SKM-1 treated with dmso at 0.1 percent for 144 hours (cell line): ENCODE data around the gene SORD.
A peak's percentile ranks its signal among the peaks of the same experiment; 100 is the strongest.

Experiments
- DNase-seq: peaks from one replicate; lab custom pipeline; 2025; ENCODE audit not compliant: unreplicated experiment; lab: John Stamatoyannopoulos, UW

The SORD gene

DNA sequence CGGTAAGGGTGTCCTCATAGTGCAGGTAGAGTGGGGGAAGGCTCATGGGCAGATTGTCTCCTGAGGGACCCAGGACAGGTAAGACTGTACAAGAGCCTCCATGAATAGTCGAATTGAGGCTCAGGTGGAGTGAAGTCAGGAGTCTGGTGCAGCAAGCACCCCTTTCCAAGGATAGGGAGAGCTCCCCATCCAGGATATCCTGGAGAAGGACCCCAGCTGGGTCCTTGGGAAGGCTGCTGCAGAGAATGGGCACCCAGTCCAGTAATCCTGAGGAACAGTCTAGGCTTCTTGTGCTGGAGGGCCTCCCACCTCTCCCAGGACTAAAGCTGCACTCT, 91.7 kb downstream of the SORD start:
- DNase-seq = no peak

DNA sequence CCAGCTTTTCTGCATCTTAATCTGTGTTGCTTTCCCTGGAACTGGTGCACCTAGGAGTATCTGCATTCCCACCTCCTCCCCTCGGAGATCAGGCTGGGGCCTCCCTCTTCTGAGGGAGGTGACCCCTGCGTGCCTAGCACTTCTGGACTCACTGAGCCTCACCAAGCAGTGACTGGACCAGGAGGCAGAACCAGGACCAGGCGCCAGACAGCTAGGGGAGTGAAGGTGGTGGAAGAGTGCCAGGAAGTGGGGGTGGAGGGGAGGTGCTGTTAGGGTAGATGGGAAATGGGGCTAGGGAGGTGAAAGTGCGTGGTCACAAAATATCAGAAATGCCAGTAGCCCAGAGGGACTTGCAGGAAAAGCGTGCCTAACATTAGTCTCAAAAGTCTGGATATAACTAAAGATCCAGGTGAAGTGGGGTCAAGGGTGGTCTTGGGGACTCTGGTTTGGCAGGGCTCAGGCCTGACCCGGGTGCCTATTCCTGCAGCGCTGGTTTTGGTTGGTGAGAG, 92.4 kb downstream of the SORD start:
- DNase-seq = no peak

GRCh38 chr15:45116006-45116481, 93.0 kb downstream of the SORD start:
- no peak for DNase-seq

- DNase-seq = no peak
Measured at GRCh38 chr15:45116482-45117307, 93.7 kb downstream of the SORD start.

GRCh38 chr15:45117308-45118130, 94.5 kb downstream of the SORD start:
- DNase-seq = no peak

- peak; percentile 87 for DNase-seq
Measured at GRCh38 chr15:45118131-45118588, 95.2 kb downstream of the SORD start.

GRCh38 chr15:45118996-45119395, 96.0 kb downstream of the SORD start:
- no peak for DNase-seq

DNA sequence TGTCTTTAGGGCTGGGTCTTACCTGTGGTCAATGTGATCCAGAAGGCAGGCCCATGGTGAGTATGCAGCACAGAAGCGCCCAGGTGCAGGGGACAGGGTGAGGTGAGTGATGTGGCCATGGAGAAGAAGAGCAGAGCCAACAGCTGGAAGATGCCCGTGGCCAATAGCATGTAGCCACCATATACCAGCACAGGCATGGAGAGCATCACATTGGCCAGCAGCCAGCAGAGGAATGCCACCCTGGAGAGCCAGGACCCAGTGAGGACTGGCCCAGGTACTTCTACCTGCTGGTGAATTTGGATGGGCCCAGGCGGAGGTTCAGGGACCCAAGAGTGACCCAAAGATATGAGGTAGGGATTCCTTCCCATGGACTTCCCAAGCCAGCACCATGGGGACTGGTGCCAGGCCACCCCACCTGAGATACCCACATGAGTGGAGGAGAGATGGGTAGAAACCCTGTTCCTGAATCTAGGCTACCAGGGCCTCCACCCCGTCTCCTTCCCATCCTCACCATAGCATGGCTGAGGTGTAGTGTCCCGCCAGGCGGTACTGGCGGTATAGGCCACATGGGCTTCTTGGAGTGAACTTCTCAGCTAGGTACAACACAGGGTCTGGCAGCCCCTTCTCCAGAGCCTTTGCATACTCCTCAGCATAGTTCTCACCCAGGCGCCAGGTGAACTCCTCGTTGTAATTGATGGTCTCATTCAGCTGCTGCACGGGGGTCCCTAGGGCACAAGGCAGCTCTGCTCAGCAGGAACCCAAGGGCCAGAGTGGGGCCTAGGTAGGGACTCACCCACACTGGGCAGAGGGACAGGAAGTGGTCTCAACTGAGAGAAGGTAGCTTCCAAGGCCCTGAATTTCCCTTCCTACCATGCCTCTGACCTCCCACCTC, 97.3 kb downstream of the SORD start:
- no peak for DNase-seq

GRCh38 chr15:45121020-45121419, 98.0 kb downstream of the SORD start:
- no peak for DNase-seq

GRCh38 chr15:45121706-45122417, 98.9 kb downstream of the SORD start:
- no peak for DNase-seq

- DNase-seq = no peak
Measured at GRCh38 chr15:45122719-45123118, 99.7 kb downstream of the SORD start.

DNA sequence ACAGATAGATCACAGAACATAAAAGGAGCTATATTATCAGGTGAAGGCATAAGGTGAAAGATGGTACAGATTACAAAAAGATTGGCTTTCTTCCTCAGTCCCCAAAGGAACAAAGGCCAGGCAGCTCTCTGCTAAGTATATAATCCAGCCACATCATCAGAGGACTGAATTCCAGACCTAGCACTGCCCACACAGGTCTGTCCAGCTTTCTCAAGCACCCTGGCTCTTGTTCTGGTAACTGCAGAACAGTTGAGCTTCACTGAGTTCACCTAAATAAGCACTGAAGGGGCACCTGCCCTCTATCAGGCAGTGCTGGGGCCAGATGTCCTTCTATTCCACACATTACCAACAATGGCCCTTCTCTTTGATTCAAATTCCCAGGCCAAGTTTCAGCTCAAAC, 100.4 kb downstream of the SORD start:
- no peak for DNase-seq

GRCh38 chr15:45126535-45127158, 103.7 kb downstream of the SORD start:
- peak; percentile 20 for DNase-seq
